Calu3 (cell line): ENCODE results near the gene NXPH4. TPM values are rescaled to one million over a fixed set of nuclear protein-coding genes. Genes with fewer than 3 reads are reported as not detected.

Source experiments
- BruUV-seq: library from RNA; stranded (reverse); fragments of 400-500 nt; replicated peaks from 2 replicates; lab custom pipeline; 2021; lab: Mats Ljungman, UMichigan
- CTCF ChIA-PET: fragments of 300-600 bp; sonication (Branson Sonifier 250); formaldehyde crosslinking; loops from one replicate; lab custom pipeline; 2022; ENCODE audit warnings: antibody characterized with exemption; lab: Charles Lee
- DNase-seq: peaks from one replicate; pipeline ENCODE4 v3.0.0; 2022
- H3K27ac Mint-ChIP-seq: one replicate; pipeline ENCODE4 v1.8.0; 2022; ENCODE audit warnings: mixed read lengths; ENCODE audit not compliant: unreplicated experiment
- H3K27me3 Mint-ChIP-seq: one replicate; pipeline ENCODE4 v1.8.0; 2022; ENCODE audit warnings: mixed read lengths; ENCODE audit not compliant: unreplicated experiment
- H3K36me3 Mint-ChIP-seq: one replicate; pipeline ENCODE4 v1.8.0; 2022; ENCODE audit warnings: mild to moderate bottlenecking, moderate library complexity, mixed read lengths; ENCODE audit not compliant: insufficient read depth, unreplicated experiment
- H3K4me1 Mint-ChIP-seq: one replicate; pipeline ENCODE4 v1.8.0; 2022; ENCODE audit warnings: mild to moderate bottlenecking, low read depth, mixed read lengths; ENCODE audit not compliant: unreplicated experiment
- H3K4me3 Mint-ChIP-seq: one replicate; pipeline ENCODE4 v1.8.0; 2022; ENCODE audit warnings: mild to moderate bottlenecking, low read depth, moderate library complexity, mixed read lengths; ENCODE audit not compliant: unreplicated experiment
- H3K9me3 Mint-ChIP-seq: one replicate; pipeline ENCODE4 v1.8.0; 2022; ENCODE audit warnings: low read depth, mixed read lengths; ENCODE audit not compliant: unreplicated experiment
- intact Hi-C: fragments of 100-400 bp; cut with micrococcal nuclease; formaldehyde crosslinking; loops from one replicate; pipeline ENCODE4 v1.10.0; 2022; ENCODE audit not compliant: unreplicated experiment
- total RNA-seq: library from RNA; stranded (reverse); gene quantifications from 2 replicates; pipeline ENCODE4 v1.2.3, GENCODE V29; 2022
- TF ChIP-seq, protein P1 (sequence below): fragments of 200-600 bp; IDR thresholded peaks from one replicate; pipeline ENCODE4 v1.8.0; 2022; ENCODE audit warnings: antibody characterized with exemption; ENCODE audit not compliant: unreplicated experiment

NXPH4 gene
- total RNA-seq, 1 experiment from 2014 or later, result 4.1 TPM

- intact Hi-C loops, result no loop called here
- no TSS peak for BruUV-seq
- CTCF ChIA-PET, result no interaction called here
- no peaks in the 10 kb centered on the region for H3K9me3 Mint-ChIP-seq
- peaks cover 3% of the 10 kb centered on the region for H3K36me3 Mint-ChIP-seq
- H3K4me1 Mint-ChIP-seq, result no peaks in the 10 kb centered on the region
- H3K4me3 Mint-ChIP-seq, result no peak overlapping the region
- no peak overlapping the region for H3K27ac Mint-ChIP-seq
- peaks cover 9% of the 10 kb centered on the region for H3K27me3 Mint-ChIP-seq
- TF ChIP-seq, protein P1, sequence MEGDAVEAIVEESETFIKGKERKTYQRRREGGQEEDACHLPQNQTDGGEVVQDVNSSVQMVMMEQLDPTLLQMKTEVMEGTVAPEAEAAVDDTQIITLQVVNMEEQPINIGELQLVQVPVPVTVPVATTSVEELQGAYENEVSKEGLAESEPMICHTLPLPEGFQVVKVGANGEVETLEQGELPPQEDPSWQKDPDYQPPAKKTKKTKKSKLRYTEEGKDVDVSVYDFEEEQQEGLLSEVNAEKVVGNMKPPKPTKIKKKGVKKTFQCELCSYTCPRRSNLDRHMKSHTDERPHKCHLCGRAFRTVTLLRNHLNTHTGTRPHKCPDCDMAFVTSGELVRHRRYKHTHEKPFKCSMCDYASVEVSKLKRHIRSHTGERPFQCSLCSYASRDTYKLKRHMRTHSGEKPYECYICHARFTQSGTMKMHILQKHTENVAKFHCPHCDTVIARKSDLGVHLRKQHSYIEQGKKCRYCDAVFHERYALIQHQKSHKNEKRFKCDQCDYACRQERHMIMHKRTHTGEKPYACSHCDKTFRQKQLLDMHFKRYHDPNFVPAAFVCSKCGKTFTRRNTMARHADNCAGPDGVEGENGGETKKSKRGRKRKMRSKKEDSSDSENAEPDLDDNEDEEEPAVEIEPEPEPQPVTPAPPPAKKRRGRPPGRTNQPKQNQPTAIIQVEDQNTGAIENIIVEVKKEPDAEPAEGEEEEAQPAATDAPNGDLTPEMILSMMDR, result no peak
- no peak for DNase-seq
These were observed 14.3 kb upstream of the NXPH4 start for GRCh38 chr12:57202321-57202720.

GRCh38 chr12:57203201-57203600 lies 13.4 kb upstream of the NXPH4 start:
- Mint-ChIP-seq H3K9me3 (no peaks in the 10 kb centered on the region), H3K4me3 (no peak overlapping the region), H3K27me3 (peaks cover under 1% of the 10 kb centered on the region), H3K4me1 (no peaks in the 10 kb centered on the region), H3K27ac (no peak overlapping the region), H3K36me3 (peaks cover 3% of the 10 kb centered on the region)
- intact Hi-C loops, result no loop called here
- BruUV-seq, result no TSS peak
- TF ChIP-seq, protein P1, result no peak
- DNase-seq, result no peak
- CTCF ChIA-PET, result no interaction called here

GRCh38 chr12:57203791-57204190 lies 12.8 kb upstream of the NXPH4 start:
- CTCF ChIA-PET, result no interaction called here
- H3K4me3 Mint-ChIP-seq, result no peak overlapping the region
- peaks cover 3% of the 10 kb centered on the region for H3K36me3 Mint-ChIP-seq
- no peaks in the 10 kb centered on the region for H3K9me3 Mint-ChIP-seq
- intact Hi-C loops, result no loop called here
- BruUV-seq, result no TSS peak
- no peaks in the 10 kb centered on the region for H3K4me1 Mint-ChIP-seq
- TF ChIP-seq, protein P1, result no peak
- no peaks in the 10 kb centered on the region for H3K27me3 Mint-ChIP-seq
- H3K27ac Mint-ChIP-seq, result no peak overlapping the region
- no peak for DNase-seq

DNA sequence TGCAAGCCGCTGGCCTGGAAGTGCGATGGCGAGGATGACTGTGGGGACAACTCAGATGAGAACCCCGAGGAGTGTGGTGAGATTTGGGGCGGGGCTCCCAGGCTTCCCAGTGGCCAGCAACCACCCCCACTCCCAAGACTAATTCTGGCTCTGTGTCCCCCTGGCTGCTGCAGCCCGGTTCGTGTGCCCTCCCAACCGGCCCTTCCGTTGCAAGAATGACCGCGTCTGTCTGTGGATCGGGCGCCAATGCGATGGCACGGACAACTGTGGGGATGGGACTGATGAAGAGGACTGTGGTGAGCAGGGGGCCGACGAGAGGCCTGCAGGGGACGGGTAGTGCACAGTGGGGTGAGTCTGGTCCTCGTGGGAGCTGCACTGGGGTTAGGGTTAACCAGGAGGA lies 12.1 kb upstream of the NXPH4 start:
- TF ChIP-seq, protein P1, result no peak
- DNase-seq, result no peak
- H3K27ac Mint-ChIP-seq, result no peak overlapping the region
- intact Hi-C loops, result no loop called here
- H3K9me3 Mint-ChIP-seq, result no peaks in the 10 kb centered on the region
- H3K36me3 Mint-ChIP-seq, result peaks cover 3% of the 10 kb centered on the region
- CTCF ChIA-PET, result no interaction called here
- no peaks in the 10 kb centered on the region for H3K27me3 Mint-ChIP-seq
- BruUV-seq, result no TSS peak
- H3K4me3 Mint-ChIP-seq, result no peak overlapping the region
- H3K4me1 Mint-ChIP-seq, result no peaks in the 10 kb centered on the region
